PFSK-1 (cell line): Measurements from ENCODE around the gene ZDHHC11B.

ENCODE experiments used
- FOXP2 ChIP-seq: optimal IDR thresholded peaks from 2 replicates; pipeline ENCODE3; 2011; ENCODE audit warnings: borderline replicate concordance, control low read depth, inconsistent platforms; ENCODE audit not compliant: insufficient read depth; ENCODE audit errors: extremely low read length, extremely low read depth
- POLR2AphosphoS5 ChIP-seq: IDR thresholded peaks from 2 replicates; pipeline ENCODE4 v1.6.1; 2012; ENCODE audit warnings: low read depth, mild to moderate bottlenecking, control low read depth, low read length, moderate library complexity
- SIN3A ChIP-seq: IDR thresholded peaks from 2 replicates; pipeline ENCODE4 v1.6.1; 2012; ENCODE audit warnings: mild to moderate bottlenecking, low read length, moderate library complexity, borderline replicate concordance; ENCODE audit not compliant: insufficient read depth
- TAF1 ChIP-seq: IDR thresholded peaks from 2 replicates; pipeline ENCODE4 v1.6.1; 2012; ENCODE audit warnings: low read length, control low read depth, borderline replicate concordance; ENCODE audit not compliant: insufficient read depth
- TF ChIP-seq, protein P1 (sequence below), 2 experiments: IDR thresholded peaks; 2 replicates each; pipeline versions ENCODE4 v1.6.1 to v1.8.0; 2011 to 2012; ENCODE audit warnings: low read depth in 2 of 2, low read length in 2 of 2, control low read depth in 1 of 2, inconsistent platforms in 1 of 2, mild to moderate bottlenecking in 1 of 2, moderate library complexity in 1 of 2; ENCODE audit not compliant: insufficient read depth in 1 of 2

GRCh38 chr5:684751-685216 lies 99.7 kb downstream of the ZDHHC11B start:
- no peak for TF ChIP-seq POLR2AphosphoS5
- no peak for TF ChIP-seq TAF1
- TF ChIP-seq, protein P1, sequence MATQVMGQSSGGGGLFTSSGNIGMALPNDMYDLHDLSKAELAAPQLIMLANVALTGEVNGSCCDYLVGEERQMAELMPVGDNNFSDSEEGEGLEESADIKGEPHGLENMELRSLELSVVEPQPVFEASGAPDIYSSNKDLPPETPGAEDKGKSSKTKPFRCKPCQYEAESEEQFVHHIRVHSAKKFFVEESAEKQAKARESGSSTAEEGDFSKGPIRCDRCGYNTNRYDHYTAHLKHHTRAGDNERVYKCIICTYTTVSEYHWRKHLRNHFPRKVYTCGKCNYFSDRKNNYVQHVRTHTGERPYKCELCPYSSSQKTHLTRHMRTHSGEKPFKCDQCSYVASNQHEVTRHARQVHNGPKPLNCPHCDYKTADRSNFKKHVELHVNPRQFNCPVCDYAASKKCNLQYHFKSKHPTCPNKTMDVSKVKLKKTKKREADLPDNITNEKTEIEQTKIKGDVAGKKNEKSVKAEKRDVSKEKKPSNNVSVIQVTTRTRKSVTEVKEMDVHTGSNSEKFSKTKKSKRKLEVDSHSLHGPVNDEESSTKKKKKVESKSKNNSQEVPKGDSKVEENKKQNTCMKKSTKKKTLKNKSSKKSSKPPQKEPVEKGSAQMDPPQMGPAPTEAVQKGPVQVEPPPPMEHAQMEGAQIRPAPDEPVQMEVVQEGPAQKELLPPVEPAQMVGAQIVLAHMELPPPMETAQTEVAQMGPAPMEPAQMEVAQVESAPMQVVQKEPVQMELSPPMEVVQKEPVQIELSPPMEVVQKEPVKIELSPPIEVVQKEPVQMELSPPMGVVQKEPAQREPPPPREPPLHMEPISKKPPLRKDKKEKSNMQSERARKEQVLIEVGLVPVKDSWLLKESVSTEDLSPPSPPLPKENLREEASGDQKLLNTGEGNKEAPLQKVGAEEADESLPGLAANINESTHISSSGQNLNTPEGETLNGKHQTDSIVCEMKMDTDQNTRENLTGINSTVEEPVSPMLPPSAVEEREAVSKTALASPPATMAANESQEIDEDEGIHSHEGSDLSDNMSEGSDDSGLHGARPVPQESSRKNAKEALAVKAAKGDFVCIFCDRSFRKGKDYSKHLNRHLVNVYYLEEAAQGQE (IDR thresholded peaks at IDR 0.05; ENCODE audit: insufficient read depth in 1 of 2, low read depth in 2 of 2, low read length in 2 of 2), result no peak
- TF ChIP-seq SIN3A, result no peak
- no peak for TF ChIP-seq FOXP2
